Measurements from ENCODE around the gene DZIP1. TPM values are rescaled to one million over a fixed set of nuclear protein-coding genes. Genes with fewer than 3 reads are reported as not detected.

Gene DZIP1
- polyA plus RNA-seq, 3 donors from 2014 or later = not detected

- DNase-seq = no peak
- Mint-ChIP-seq H3K27ac (no peak overlapping the region), H3K4me1 (no peaks in the 10 kb centered on the region), H3K27me3 (ENCODE audit: low read depth in 3 of 3) (peaks cover 1 to 8% (median 2%) of the 10 kb centered on the region in 3 donors), H3K36me3 (no peaks in the 10 kb centered on the region), H3K4me3 (no peak overlapping the region), H3K9me3 (peaks cover 0 to 3% (median 0%) of the 10 kb centered on the region in 6 donors)
Measured at GRCh38 chr13:95541911-95542474, 102.5 kb downstream of the DZIP1 start.

- Mint-ChIP-seq H3K36me3 (no peaks in the 10 kb centered on the region), H3K27ac (no peak overlapping the region), H3K27me3 (ENCODE audit: low read depth in 3 of 3) (peaks cover 0 to 8% (median 2%) of the 10 kb centered on the region in 3 donors), H3K4me3 (no peak overlapping the region), H3K4me1 (no peaks in the 10 kb centered on the region), H3K9me3 (peaks cover 0 to 3% (median 0%) of the 10 kb centered on the region in 6 donors)
- DNase-seq = no peak
Measured at GRCh38 chr13:95541308-95541707, 103.2 kb downstream of the DZIP1 start.

GRCh38 chr13:95540888-95541287, 103.6 kb downstream of the DZIP1 start:
- Mint-ChIP-seq H3K4me1 (no peaks in the 10 kb centered on the region), H3K9me3 (peaks cover 0 to 3% (median 0%) of the 10 kb centered on the region in 6 donors), H3K36me3 (no peaks in the 10 kb centered on the region), H3K27ac (no peak overlapping the region), H3K27me3 (ENCODE audit: low read depth in 3 of 3) (peaks cover 0 to 8% (median 2%) of the 10 kb centered on the region in 3 donors), H3K4me3 (no peak overlapping the region)
- DNase-seq = no peak

- Mint-ChIP-seq H3K27me3 (ENCODE audit: low read depth in 3 of 3) (peaks cover 0 to 16% (median 2%) of the 10 kb centered on the region in 3 donors), H3K4me1 (no peaks in the 10 kb centered on the region), H3K4me3 (no peak overlapping the region), H3K9me3 (peaks cover 0 to 3% (median 0%) of the 10 kb centered on the region in 6 donors), H3K36me3 (no peaks in the 10 kb centered on the region), H3K27ac (no peak overlapping the region)
- DNase-seq = no peak
Measured at GRCh38 chr13:95536632-95537241, 107.8 kb downstream of the DZIP1 start.

DNA sequence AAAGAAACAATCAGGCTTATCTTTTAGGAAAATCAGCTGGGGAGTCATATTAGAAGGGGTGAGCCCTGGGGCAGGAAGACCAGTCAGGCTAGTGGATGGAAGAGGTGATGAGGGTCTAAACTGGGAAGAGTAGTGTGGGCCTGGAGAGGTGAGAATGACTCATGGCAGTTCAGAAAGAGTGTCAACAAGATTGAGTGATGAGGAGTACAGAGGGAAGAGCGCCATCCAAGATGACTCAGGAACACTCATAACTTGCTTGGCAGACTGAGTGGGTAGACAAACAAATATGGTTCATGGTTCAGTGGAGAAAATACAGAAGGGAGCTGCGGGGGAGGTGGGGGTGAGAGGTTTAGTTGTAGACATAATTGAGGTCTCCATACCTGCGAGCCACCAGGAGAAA, 109.3 kb downstream of the DZIP1 start:
- H3K4me1 Mint-ChIP-seq = no peaks in the 10 kb centered on the region
- no peak overlapping the region for H3K27ac Mint-ChIP-seq
- H3K4me3 Mint-ChIP-seq = no peak overlapping the region
- H3K9me3 Mint-ChIP-seq = no peaks in the 10 kb centered on the region
- H3K27me3 Mint-ChIP-seq (ENCODE audit: low read depth in 3 of 3) = peaks cover 0 to 15% (median 2%) of the 10 kb centered on the region in 3 donors
- no peak for DNase-seq
- H3K36me3 Mint-ChIP-seq = no peaks in the 10 kb centered on the region

- DNase-seq = no peak
- Mint-ChIP-seq H3K36me3 (no peaks in the 10 kb centered on the region), H3K4me3 (no peak overlapping the region), H3K27ac (no peak overlapping the region), H3K9me3 (no peaks in the 10 kb centered on the region), H3K27me3 (ENCODE audit: low read depth in 3 of 3) (peaks cover 0 to 15% (median 2%) of the 10 kb centered on the region in 3 donors), H3K4me1 (no peaks in the 10 kb centered on the region)
Measured at GRCh38 chr13:95533545-95534160, 110.9 kb downstream of the DZIP1 start.

GRCh38 chr13:95530178-95530577, 114.3 kb downstream of the DZIP1 start:
- Mint-ChIP-seq H3K4me3 (no peak overlapping the region), H3K27ac (no peak overlapping the region), H3K4me1 (no peaks in the 10 kb centered on the region), H3K9me3 (no peaks in the 10 kb centered on the region), H3K27me3 (ENCODE audit: low read depth in 3 of 3) (peaks cover 0 to 5% (median 3%) of the 10 kb centered on the region in 3 donors), H3K36me3 (no peaks in the 10 kb centered on the region)
- no peak for DNase-seq

Other genes starting within 250 kb of the DZIP1 start
- gene CLDN10, start 92.0 kb downstream of the DZIP1 start, polyA plus RNA-seq = not detected
- 10 to 100 TPM; 19.8 to 27.5 (median 20.5) TPM for gene DNAJC3, start 32.4 kb upstream of the DZIP1 start, polyA plus RNA-seq